RWPE2 (cell line): ENCODE results near the gene GJC2.

ENCODE experiments used
- ATAC-seq: fragments of 200-7000 bp; cut with Tn5 transposase; 3 replicates; pipeline ENCODE4 v1.9.1; 2021; ENCODE audit warnings: low read depth
- DNase-seq: peaks from one replicate; pipeline ENCODE4 v3.0.0-alpha.2; 2020; ENCODE audit warnings: low spot score
- H3K27ac ChIP-seq: fragments of 450-650 bp; 2 replicates; pipeline ENCODE4 v1.5.1; 2017; ENCODE audit warnings: mild to moderate bottlenecking; ENCODE audit not compliant: poor library complexity, severe bottlenecking
- H3K27me3 ChIP-seq: fragments of 250-450 bp; sonication (Bioruptor Pico); 2 replicates; pipeline ENCODE4 v1.5.1; 2021; ENCODE audit warnings: mild to moderate bottlenecking, moderate library complexity; ENCODE audit not compliant: insufficient read depth, poor library complexity, severe bottlenecking
- H3K36me3 ChIP-seq: fragments of 250-450 bp; sonication (Bioruptor Pico); 2 replicates; pipeline ENCODE4 v1.5.1; 2020; ENCODE audit warnings: low read depth, mild to moderate bottlenecking, moderate library complexity
- H3K4me1 ChIP-seq: fragments of 250-450 bp; sonication (Bioruptor Pico); 2 replicates; pipeline ENCODE4 v1.5.1; 2021; ENCODE audit warnings: mild to moderate bottlenecking, moderate library complexity; ENCODE audit not compliant: insufficient read depth, poor library complexity, severe bottlenecking
- H3K4me3 ChIP-seq: fragments of 250-450 bp; sonication (Bioruptor Pico); 2 replicates; pipeline ENCODE4 v1.5.1; 2021; ENCODE audit warnings: mild to moderate bottlenecking, moderate library complexity; ENCODE audit not compliant: severe bottlenecking
- H3K9me3 ChIP-seq: fragments of 250-450 bp; sonication (Bioruptor Pico); 2 replicates; pipeline ENCODE4 v1.5.1; 2021; ENCODE audit warnings: mild to moderate bottlenecking, moderate library complexity; ENCODE audit not compliant: severe bottlenecking
- TF ChIP-seq, protein P1 (sequence below): fragments of 450-650 bp; IDR thresholded peaks from one replicate; pipeline ENCODE4 v1.5.1; 2017; ENCODE audit warnings: mild to moderate bottlenecking, moderate library complexity; ENCODE audit not compliant: poor library complexity, severe bottlenecking

The GJC2 gene

DNA sequence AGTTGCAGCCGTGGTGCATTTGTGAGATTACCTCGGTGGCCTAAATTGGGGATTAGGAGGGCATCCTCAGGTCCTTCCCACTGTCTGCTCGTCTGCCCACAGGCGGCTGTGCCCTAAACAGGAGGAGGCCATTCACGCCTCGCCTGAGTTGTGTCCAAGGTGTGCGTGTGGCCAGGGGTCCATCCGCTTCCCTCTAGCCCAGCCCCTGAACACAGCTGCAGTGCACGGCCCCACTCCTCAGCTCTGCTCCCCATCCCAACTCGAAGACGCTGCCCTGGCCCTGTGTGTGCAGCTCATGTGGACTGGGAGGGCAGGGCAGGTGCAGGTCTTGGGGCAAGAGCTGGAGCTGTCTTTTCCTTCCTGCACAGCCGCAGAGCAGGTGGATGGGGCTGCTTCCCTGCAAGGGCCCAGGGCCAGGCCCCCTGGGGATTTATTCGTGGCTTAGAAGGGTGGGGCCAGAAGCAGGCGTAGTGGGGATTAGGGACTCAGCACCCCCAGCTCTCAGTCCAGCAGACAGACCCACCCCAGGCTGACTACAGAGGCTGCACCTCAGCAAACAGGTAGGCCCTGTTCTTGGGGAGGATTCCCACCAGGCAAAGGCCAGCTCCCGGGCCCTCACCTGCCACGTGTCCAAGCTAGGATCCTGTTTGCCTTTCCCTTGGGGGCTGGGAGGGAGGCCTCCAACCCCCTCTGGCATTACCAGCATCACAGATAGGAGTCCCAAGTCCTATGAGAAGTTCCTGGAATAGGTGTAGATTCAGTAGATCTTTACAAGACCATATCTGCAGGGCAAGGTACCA is 5.3 kb upstream of the GJC2 start:
- Histone ChIP-seq H3K36me3 (peaks cover 15% of the 10 kb centered on the region), H3K27me3 (no peaks in the 10 kb centered on the region), H3K4me3 (no peak overlapping the region), H3K27ac (no peak overlapping the region), H3K4me1 (peaks cover 12% of the 10 kb centered on the region), H3K9me3 (no peaks in the 10 kb centered on the region)
- TF ChIP-seq, protein P1, sequence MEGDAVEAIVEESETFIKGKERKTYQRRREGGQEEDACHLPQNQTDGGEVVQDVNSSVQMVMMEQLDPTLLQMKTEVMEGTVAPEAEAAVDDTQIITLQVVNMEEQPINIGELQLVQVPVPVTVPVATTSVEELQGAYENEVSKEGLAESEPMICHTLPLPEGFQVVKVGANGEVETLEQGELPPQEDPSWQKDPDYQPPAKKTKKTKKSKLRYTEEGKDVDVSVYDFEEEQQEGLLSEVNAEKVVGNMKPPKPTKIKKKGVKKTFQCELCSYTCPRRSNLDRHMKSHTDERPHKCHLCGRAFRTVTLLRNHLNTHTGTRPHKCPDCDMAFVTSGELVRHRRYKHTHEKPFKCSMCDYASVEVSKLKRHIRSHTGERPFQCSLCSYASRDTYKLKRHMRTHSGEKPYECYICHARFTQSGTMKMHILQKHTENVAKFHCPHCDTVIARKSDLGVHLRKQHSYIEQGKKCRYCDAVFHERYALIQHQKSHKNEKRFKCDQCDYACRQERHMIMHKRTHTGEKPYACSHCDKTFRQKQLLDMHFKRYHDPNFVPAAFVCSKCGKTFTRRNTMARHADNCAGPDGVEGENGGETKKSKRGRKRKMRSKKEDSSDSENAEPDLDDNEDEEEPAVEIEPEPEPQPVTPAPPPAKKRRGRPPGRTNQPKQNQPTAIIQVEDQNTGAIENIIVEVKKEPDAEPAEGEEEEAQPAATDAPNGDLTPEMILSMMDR = no peak
- no peak for ATAC-seq
- no peak for DNase-seq

DNA sequence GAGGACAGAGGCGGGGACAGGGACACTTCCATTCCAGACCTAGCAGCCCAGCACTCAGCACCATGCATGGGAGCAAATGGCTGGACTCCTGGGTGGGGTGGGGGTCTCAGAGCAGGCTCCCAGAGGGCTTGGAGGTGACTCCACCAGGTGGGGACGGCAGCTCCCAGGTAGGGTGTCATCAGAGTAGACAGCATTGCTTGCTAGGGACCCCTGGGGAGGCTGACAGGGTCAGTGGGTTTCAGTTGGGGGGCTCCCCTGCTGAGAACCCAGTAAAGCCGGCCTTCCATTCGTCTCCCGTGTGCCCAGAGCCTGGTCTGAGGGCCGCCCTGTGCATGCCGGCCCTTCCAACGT is 4.8 kb upstream of the GJC2 start:
- Histone ChIP-seq H3K4me1 (peaks cover 12% of the 10 kb centered on the region), H3K9me3 (no peaks in the 10 kb centered on the region), H3K27me3 (no peaks in the 10 kb centered on the region), H3K4me3 (no peak overlapping the region), H3K36me3 (peaks cover 15% of the 10 kb centered on the region), H3K27ac (no peak overlapping the region)
- no peak for ATAC-seq
- DNase-seq = no peak
- TF ChIP-seq, protein P1 = no peak

DNA sequence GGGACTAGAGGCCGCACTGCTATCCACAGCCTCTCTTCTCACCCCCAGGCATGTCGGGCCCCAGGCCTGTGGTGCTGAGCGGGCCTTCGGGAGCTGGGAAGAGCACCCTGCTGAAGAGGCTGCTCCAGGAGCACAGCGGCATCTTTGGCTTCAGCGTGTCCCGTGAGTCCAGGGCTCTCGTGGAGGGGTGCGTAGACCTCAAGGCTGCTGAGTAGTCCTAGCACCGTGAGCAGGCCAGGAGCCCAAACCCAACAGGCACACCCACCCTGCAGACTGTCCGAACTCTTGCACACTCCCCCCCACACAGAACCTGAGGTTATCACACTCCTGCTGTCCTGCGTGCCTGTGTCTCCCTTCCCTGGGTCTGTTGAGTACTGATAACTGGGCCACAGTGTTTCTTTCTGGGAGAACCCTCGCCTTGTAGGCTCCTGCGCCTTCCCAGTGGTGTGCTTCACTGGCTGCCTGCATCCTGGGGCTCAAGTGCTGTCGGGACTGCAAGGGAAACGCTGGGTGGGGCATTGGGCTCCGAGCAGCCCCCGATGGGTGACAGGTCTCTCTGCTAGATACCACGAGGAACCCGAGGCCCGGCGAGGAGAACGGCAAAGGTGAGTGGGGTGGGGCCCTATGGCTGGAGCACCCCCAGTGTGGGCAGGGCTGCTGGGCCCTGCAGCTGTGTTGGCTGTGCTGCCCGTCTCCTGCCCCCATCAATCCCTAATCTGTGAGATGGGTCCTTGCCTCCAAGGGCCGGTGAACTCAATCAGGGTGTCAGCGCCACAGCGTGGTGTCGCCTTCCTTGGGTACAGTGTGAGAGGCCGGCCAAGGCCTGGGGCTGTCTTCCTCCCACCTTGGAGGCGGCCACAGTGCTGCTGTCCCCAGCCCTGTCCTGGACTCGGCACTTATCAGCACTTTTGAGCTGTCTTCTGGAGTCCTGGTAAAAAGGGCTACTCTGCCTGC is 4.0 kb upstream of the GJC2 start:
- peaks cover 15% of the 10 kb centered on the region for H3K36me3 ChIP-seq
- H3K9me3 ChIP-seq = no peaks in the 10 kb centered on the region
- no peaks in the 10 kb centered on the region for H3K27me3 ChIP-seq
- TF ChIP-seq, protein P1 = no peak
- H3K27ac ChIP-seq = no peak overlapping the region
- ATAC-seq = no peak
- peaks cover 12% of the 10 kb centered on the region for H3K4me1 ChIP-seq
- H3K4me3 ChIP-seq = no peak overlapping the region
- DNase-seq = no peak

DNA sequence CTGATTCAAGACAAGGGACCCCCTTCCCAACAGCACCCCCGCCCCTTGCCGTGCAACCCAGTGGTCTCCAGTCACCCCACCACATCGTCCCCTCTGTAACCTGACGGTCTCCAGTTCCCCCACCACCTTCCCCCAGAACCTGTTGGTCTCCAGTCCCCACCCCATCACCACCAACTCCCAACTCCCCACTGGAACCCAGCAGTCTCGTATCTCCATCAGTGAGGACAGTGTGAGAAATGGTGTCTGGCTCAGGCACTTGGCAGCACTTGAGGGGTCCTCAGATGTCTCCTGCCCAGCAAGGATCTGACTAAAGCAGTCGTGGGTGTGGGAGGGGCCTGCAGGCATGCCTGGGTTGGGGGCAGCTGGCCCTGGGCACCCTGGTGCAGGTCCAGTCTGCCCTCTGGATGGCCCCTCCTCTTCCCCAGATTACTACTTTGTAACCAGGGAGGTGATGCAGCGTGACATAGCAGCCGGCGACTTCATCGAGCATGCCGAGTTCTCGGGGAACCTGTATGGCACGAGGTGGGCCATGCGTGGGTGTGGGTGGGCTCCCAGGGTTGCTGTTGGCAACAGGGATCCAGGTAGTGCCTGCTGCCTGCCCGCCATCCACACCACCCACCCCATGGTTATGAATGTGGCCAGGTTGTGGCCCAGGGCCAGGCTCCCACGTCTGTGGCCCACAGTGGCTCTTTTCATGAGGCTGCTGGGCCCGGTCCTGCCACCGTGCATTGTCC is 3.1 kb upstream of the GJC2 start:
- TF ChIP-seq, protein P1 = no peak
- DNase-seq = no peak
- no peak overlapping the region for H3K27ac ChIP-seq
- H3K4me1 ChIP-seq = peaks cover 12% of the 10 kb centered on the region
- ATAC-seq = no peak
- no peak overlapping the region for H3K4me3 ChIP-seq
- peaks cover 12% of the 10 kb centered on the region for H3K36me3 ChIP-seq
- H3K9me3 ChIP-seq = no peaks in the 10 kb centered on the region
- H3K27me3 ChIP-seq = no peaks in the 10 kb centered on the region
